ENCODE results near the gene HOTAIR. TPM values are rescaled to one million over a fixed set of nuclear protein-coding genes. Genes with fewer than 3 reads are reported as not detected.

HOTAIR gene
- total RNA-seq, 3 donors from 2014 or later (not counting 1 experiment from before 2014, with no cell fraction given): not detected

GRCh38 chr12:53939141-53940108, 35.3 kb downstream of the HOTAIR start:
- H3K4me1 ChIP-seq (ENCODE audit: control insufficient read depth, insufficient read depth, low read length): peaks cover 8% of the 10 kb centered on the region
- H3K27me3 Mint-ChIP-seq (ENCODE audit: low read depth in 2 of 2): peaks cover 82 to 83% of the 10 kb centered on the region in 2 donors
- peak overlapping the region; percentile 49 for H3K4me3 Mint-ChIP-seq
- H3K27me3 ChIP-seq (ENCODE audit: control insufficient read depth, insufficient read depth, low read length): peaks cover 77% of the 10 kb centered on the region
- H3K9me3 Mint-ChIP-seq: no peaks in the 10 kb centered on the region
- H3K9me3 ChIP-seq (ENCODE audit: control insufficient read depth, insufficient read depth, low read length): no peaks in the 10 kb centered on the region
- H3K27ac ChIP-seq (ENCODE audit: low read length): no peak overlapping the region
- TF ChIP-seq CTCF (IDR thresholded peaks at IDR 0.05): no peak
- DNase-seq (no peak), ATAC-seq (no peak)
- H3K4me1 Mint-ChIP-seq: peaks cover 9 to 11% of the 10 kb centered on the region in 2 donors
- H3K36me3 ChIP-seq (ENCODE audit: control insufficient read depth, insufficient read depth, low read length): no peaks in the 10 kb centered on the region
- no peak overlapping the region for H3K27ac Mint-ChIP-seq
- intact Hi-C loops (cut with micrococcal nuclease): no loop called here
- WGBS (ENCODE audit: insufficient coverage): 12% methylated on average over 87 of the region's 91 CpGs
- H3K36me3 Mint-ChIP-seq: no peaks in the 10 kb centered on the region
- H3K4me3 ChIP-seq (ENCODE audit: low read length): no peak overlapping the region

- H3K4me3 ChIP-seq (ENCODE audit: low read length): no peak within 1 kb of the TSS
- 9% methylated on average over 56 of the region's 56 CpGs for WGBS (ENCODE audit: insufficient coverage)
- Mint-ChIP-seq H3K4me3 (peak within 1 kb of the TSS; percentile 49), H3K27ac (no peak within 1 kb of the TSS), H3K36me3 (no peaks in the 10 kb centered on the region), H3K27me3 (ENCODE audit: low read depth in 2 of 2) (peaks cover 83 to 84% of the 10 kb centered on the region in 2 donors), H3K4me1 (peaks cover 9 to 11% of the 10 kb centered on the region in 2 donors), H3K9me3 (no peaks in the 10 kb centered on the region)
- ATAC-seq (peak; percentile 29 to 62 (median 38)), DNase-seq (peak in 1 of 2 donors; percentile 37)
- TF ChIP-seq CTCF (IDR thresholded peaks at IDR 0.05): no peak
- peaks cover 8% of the 10 kb centered on the region for H3K4me1 ChIP-seq (ENCODE audit: control insufficient read depth, insufficient read depth, low read length)
- H3K27me3 ChIP-seq (ENCODE audit: control insufficient read depth, insufficient read depth, low read length): peaks cover 77% of the 10 kb centered on the region
- no peak within 1 kb of the TSS for H3K27ac ChIP-seq (ENCODE audit: low read length)
- no peaks in the 10 kb centered on the region for H3K36me3 ChIP-seq (ENCODE audit: control insufficient read depth, insufficient read depth, low read length)
- H3K9me3 ChIP-seq (ENCODE audit: control insufficient read depth, insufficient read depth, low read length): no peaks in the 10 kb centered on the region
- intact Hi-C loops (cut with micrococcal nuclease): no loop called here
Observed at GRCh38 chr12:53938326-53939140, 36.2 kb downstream of the HOTAIR start, which contains the start of gene HOXC13. HOXC13 (plus strand) TSS chr12:53938831; CDS start chr12:53938907, 76 bp downstream.

GRCh38 chr12:53937596-53938325, 37.0 kb downstream of the HOTAIR start:
- WGBS (ENCODE audit: insufficient coverage): 28% methylated on average over 21 of the region's 23 CpGs
- H3K9me3 Mint-ChIP-seq: no peaks in the 10 kb centered on the region
- ATAC-seq (no peak), DNase-seq (no peak)
- H3K27me3 ChIP-seq (ENCODE audit: control insufficient read depth, insufficient read depth, low read length): peaks cover 76% of the 10 kb centered on the region
- H3K27ac ChIP-seq (ENCODE audit: low read length): no peak overlapping the region
- H3K36me3 ChIP-seq (ENCODE audit: control insufficient read depth, insufficient read depth, low read length): no peaks in the 10 kb centered on the region
- H3K9me3 ChIP-seq (ENCODE audit: control insufficient read depth, insufficient read depth, low read length): no peaks in the 10 kb centered on the region
- peaks cover 8% of the 10 kb centered on the region for H3K4me1 ChIP-seq (ENCODE audit: control insufficient read depth, insufficient read depth, low read length)
- TF ChIP-seq CTCF (IDR thresholded peaks at IDR 0.05): no peak
- no peaks in the 10 kb centered on the region for H3K36me3 Mint-ChIP-seq
- intact Hi-C loops (cut with micrococcal nuclease): no loop called here
- H3K4me3 ChIP-seq (ENCODE audit: low read length): no peak overlapping the region
- peaks cover 9 to 11% of the 10 kb centered on the region in 2 donors for H3K4me1 Mint-ChIP-seq
- peak overlapping the region; percentile 25 for H3K4me3 Mint-ChIP-seq
- H3K27ac Mint-ChIP-seq: no peak overlapping the region
- H3K27me3 Mint-ChIP-seq (ENCODE audit: low read depth in 2 of 2): peaks cover 83 to 85% of the 10 kb centered on the region in 2 donors

Data from natural killer cell (primary cell).